ENCODE results near the gene RMP24.

- TF ChIP-seq, protein P1, sequence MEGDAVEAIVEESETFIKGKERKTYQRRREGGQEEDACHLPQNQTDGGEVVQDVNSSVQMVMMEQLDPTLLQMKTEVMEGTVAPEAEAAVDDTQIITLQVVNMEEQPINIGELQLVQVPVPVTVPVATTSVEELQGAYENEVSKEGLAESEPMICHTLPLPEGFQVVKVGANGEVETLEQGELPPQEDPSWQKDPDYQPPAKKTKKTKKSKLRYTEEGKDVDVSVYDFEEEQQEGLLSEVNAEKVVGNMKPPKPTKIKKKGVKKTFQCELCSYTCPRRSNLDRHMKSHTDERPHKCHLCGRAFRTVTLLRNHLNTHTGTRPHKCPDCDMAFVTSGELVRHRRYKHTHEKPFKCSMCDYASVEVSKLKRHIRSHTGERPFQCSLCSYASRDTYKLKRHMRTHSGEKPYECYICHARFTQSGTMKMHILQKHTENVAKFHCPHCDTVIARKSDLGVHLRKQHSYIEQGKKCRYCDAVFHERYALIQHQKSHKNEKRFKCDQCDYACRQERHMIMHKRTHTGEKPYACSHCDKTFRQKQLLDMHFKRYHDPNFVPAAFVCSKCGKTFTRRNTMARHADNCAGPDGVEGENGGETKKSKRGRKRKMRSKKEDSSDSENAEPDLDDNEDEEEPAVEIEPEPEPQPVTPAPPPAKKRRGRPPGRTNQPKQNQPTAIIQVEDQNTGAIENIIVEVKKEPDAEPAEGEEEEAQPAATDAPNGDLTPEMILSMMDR (IDR thresholded peaks at IDR 0.05) = no peak
- no peak for TF ChIP-seq POLR2A (IDR thresholded peaks at IDR 0.05)
- TF ChIP-seq POLR2AphosphoS5 (IDR thresholded peaks at IDR 0.05) = no peak
Measured at GRCh38 chr18:36025025-36025424, 52.5 kb downstream of the RMP24 start.
